Spleen (tissue), 11 donors: ENCODE data around the gene MPP3. TPM values are rescaled to one million over a fixed set of nuclear protein-coding genes. Genes with fewer than 3 reads are reported as not detected.
A peak's percentile ranks its signal among the peaks of the same experiment; 100 is the strongest.

ENCODE experiments used
- DNase-seq: peaks from one replicate; pipeline ENCODE4 v3.0.0-alpha.2; 2020
- H3K27ac ChIP-seq, 8 donors: fragments of 200-600 bp; sonication (generic) in 7 of 8; 1 replicate in 4 of 8; 2 replicates in 4 of 8; pipeline versions ENCODE4 v1.5.0 to v1.8.0; 2016 to 2021; ENCODE audit warnings: inconsistent platforms in 4 of 8, mild to moderate bottlenecking in 4 of 8, moderate library complexity in 1 of 8
- H3K27me3 ChIP-seq, 7 donors: fragments of 200-600 bp; sonication (generic) in 6 of 7; replicated peaks in 1 of 7; 1 replicate in 4 of 7; 2 replicates in 3 of 7; pipeline versions ENCODE4 v1.5.0 to v1.8.0; 2016 to 2021; ENCODE audit warnings: inconsistent platforms in 3 of 7, mild to moderate bottlenecking in 1 of 7
- H3K36me3 ChIP-seq, 6 donors: fragments of 200-600 bp; sonication (generic) in 5 of 6; 1 replicate in 4 of 6; 2 replicates in 2 of 6; pipeline versions ENCODE4 v1.5.0 to v1.8.0; 2016 to 2021; ENCODE audit warnings: inconsistent platforms in 2 of 6
- H3K4me1 ChIP-seq, 6 donors: fragments of 200-600 bp; sonication (generic) in 5 of 6; 1 replicate in 3 of 6; 2 replicates in 3 of 6; pipeline versions ENCODE4 v1.5.0 to v1.8.0; 2016 to 2021; ENCODE audit warnings: inconsistent platforms in 3 of 6
- H3K4me3 ChIP-seq, 8 donors: fragments of 200-600 bp; sonication (generic) in 7 of 8; 1 replicate in 4 of 8; 2 replicates in 4 of 8; pipeline versions ENCODE4 v1.5.0 to v1.8.0; 2016 to 2021; ENCODE audit warnings: inconsistent platforms in 4 of 8, mild to moderate bottlenecking in 4 of 8, moderate library complexity in 2 of 8
- H3K9me3 ChIP-seq, 8 donors: fragments of 200-600 bp; sonication (generic) in 7 of 8; 1 replicate in 4 of 8; 2 replicates in 4 of 8; pipeline versions ENCODE4 v1.5.0 to v1.8.0; 2016 to 2021; ENCODE audit warnings: inconsistent platforms in 4 of 8
- POLR2A ChIP-seq, 3 donors: fragments of 450-650 bp; IDR thresholded peaks; one replicate each; pipeline ENCODE4 v1.5.1; 2017; ENCODE audit warnings: antibody characterized with exemption in 3 of 3, mild to moderate bottlenecking in 1 of 3
- POLR2AphosphoS5 ChIP-seq, 3 donors: sonication (generic); formaldehyde crosslinking; IDR thresholded peaks; one replicate each; pipeline ENCODE4 v1.5.1; 2017; ENCODE audit warnings: antibody characterized with exemption in 3 of 3
- WGBS, 5 donors: extraction: QIAGEN DNeasy Blood & Tissue Kit in 3 of 5; methylation state at CpG; one replicate each; pipeline versions ENCODE4 v1.1.5 to v1.1.7; 2013 to 2018; 5-methylcytosine and 5-hydroxymethylcytosine counted together
- intact Hi-C: fragments of 100-400 bp; cut with DNase I; formaldehyde crosslinking; loops from one replicate; pipeline ENCODE4 v1.15.0; 2023; ENCODE audit warnings: low total_unique reads
- polyA plus RNA-seq, 3 donors: library from polyadenylated mRNA; stranded (reverse); fragments of 200-250 nt; gene quantifications; one replicate each; pipeline ENCODE4 v1.2.1, GENCODE V29; 2013
- total RNA-seq, 7 donors: library from RNA; depleted of rRNA in 3 of 7; stranded (reverse); fragments of >200 nt in 3 of 7; fragmentation: NEBNext Ultra II Directional in 4 of 7; extraction: Animal tissue kit (Norgen Biotek cat#: 25700) in 4 of 7; gene quantifications; one replicate each; pipeline versions ENCODE4 v1.1.0 to v1.2.1, GENCODE V29; 2016 to 2021
- TF ChIP-seq, protein P1 (sequence below), 11 experiments: fragments of 200-600 bp in 7 of 11; fragments of 450-650 bp in 4 of 11; sonication (generic) in 4 of 11; IDR thresholded peaks in 8 of 11; conservative IDR thresholded peaks in 3 of 11; 1 replicate in 7 of 11; 2 replicates in 4 of 11; pipeline versions ENCODE4 v1.4.0 to v1.8.0; 2016 to 2021; ENCODE audit warnings: antibody characterized with exemption in 11 of 11, inconsistent platforms in 4 of 11, mild to moderate bottlenecking in 1 of 11
- donor health status: healthy with polysubstance abuse.
- donor health status: DM: no; HTN: no; CAD: no; lungs with moderate emphysema.
- donor health status: DM: no; HTN: no; CAD: no.
- donor health status: Bipolar disorder and iron deficiency.
- donor health status: healthy.
- donor health status: DM: no; HTN: no; CAD: no.
- donor health status: DM: yes; HTN: yes; CAD: no.

Gene MPP3
- total and polyA plus RNA-seq, 10 donors, result 1.9 to 23.9 (median 7.1) TPM

DNA sequence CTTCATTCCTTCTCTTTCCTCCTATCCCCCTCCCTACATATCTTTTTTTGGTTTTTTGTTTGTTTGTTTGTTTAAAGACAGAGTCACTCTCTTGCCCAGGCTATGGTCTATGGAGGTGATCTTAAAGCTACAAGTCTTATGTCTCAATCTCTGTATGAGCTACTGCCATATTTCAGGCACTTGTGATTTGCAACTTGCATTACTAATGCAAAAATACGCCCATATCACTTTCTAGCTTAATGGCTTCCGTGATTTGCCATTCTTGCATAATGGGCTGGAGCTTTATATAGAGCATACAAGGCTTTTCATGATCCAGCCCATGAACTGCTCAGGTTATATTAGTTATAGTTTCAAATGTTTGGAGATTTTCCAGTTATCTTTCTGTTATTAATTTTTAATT lies 45.2 kb downstream of the MPP3 start:
- Histone ChIP-seq H3K27ac (no peak overlapping the region), H3K36me3 (no peaks in the 10 kb centered on the region), H3K4me1 (peaks cover 0 to 9% (median 2%) of the 10 kb centered on the region in 6 donors), H3K9me3 (peaks cover 0 to under 1% (median 0%) of the 10 kb centered on the region in 8 donors), H3K27me3 (peaks cover 0 to 14% (median 0%) of the 10 kb centered on the region in 7 donors), H3K4me3 (no peak overlapping the region)
- TF ChIP-seq POLR2A (IDR thresholded peaks at IDR 0.05) (no peak), POLR2AphosphoS5 (IDR thresholded peaks at IDR 0.05) (no peak)
- TF ChIP-seq, protein P1, sequence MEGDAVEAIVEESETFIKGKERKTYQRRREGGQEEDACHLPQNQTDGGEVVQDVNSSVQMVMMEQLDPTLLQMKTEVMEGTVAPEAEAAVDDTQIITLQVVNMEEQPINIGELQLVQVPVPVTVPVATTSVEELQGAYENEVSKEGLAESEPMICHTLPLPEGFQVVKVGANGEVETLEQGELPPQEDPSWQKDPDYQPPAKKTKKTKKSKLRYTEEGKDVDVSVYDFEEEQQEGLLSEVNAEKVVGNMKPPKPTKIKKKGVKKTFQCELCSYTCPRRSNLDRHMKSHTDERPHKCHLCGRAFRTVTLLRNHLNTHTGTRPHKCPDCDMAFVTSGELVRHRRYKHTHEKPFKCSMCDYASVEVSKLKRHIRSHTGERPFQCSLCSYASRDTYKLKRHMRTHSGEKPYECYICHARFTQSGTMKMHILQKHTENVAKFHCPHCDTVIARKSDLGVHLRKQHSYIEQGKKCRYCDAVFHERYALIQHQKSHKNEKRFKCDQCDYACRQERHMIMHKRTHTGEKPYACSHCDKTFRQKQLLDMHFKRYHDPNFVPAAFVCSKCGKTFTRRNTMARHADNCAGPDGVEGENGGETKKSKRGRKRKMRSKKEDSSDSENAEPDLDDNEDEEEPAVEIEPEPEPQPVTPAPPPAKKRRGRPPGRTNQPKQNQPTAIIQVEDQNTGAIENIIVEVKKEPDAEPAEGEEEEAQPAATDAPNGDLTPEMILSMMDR (IDR thresholded peaks at IDR 0.05 in 8 of 11, conservative IDR thresholded peaks at IDR 0.05 in 3 of 11), result no peak
- WGBS, 5 donors, result 66 to 87% (median 80%) methylated on average over 2 of the region's 2 CpGs
- intact Hi-C loops, result no loop called here
- no peak for DNase-seq

DNA sequence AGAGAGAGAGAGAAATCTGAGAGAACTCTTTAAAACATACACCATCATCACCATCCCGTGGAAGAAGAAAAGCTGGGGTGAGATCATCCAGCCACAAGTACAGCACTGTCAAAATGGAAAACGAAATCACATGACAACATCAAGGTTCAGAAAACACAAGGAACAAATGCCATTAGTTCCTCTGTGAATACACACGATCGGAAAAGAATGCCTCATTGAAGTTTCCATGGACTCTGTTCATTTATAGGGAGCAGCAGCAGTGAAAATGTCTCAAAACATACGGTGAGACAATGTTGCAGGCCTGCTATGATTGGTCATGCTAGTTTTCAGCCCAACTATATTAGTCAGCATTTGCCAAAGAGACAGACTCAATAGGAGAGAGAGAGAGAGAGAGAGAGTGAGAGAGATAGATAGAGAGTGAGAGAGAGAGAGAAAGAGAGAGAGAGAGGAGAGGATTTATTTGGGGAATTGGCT lies 48.3 kb downstream of the MPP3 start:
- TF ChIP-seq POLR2AphosphoS5 (IDR thresholded peaks at IDR 0.05) (no peak), POLR2A (IDR thresholded peaks at IDR 0.05) (no peak)
- TF ChIP-seq, protein P1 (IDR thresholded peaks at IDR 0.05 in 8 of 11, conservative IDR thresholded peaks at IDR 0.05 in 3 of 11), result no peak
- Histone ChIP-seq H3K27me3 (peaks cover 0 to 21% (median 0%) of the 10 kb centered on the region in 7 donors), H3K27ac (no peak overlapping the region), H3K9me3 (no peaks in the 10 kb centered on the region), H3K4me1 (peaks cover 0 to 23% (median 9%) of the 10 kb centered on the region in 6 donors), H3K4me3 (no peak overlapping the region), H3K36me3 (no peaks in the 10 kb centered on the region)
- WGBS, 5 donors, result 79 to 88% (median 86%) methylated on average over 5 of the region's 5 CpGs
- intact Hi-C loops, result no loop called here
- DNase-seq, result no peak

DNA sequence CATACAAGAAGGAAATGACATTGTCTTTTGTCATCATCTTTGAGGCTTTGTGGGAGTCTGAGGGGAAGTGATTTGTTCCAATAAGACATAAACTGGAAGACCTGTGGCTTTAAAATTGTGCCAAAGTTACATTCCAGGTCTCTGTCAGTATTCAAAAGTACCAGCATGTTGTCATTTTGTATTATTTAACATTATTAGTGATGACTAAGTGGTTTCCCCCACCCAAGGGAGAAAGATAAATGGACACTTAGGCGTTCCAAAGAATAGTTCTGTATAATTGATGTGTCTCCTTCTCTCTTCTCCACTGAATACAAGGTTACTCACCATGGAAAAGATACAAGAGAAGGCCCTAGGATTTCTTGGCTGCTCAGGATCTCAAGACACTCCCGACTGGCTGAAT lies 48.9 kb downstream of the MPP3 start:
- intact Hi-C loops, result no loop called here
- peaks cover 0 to 22% (median 0%) of the 10 kb centered on the region in 7 donors for H3K27me3 ChIP-seq
- no peak for DNase-seq
- H3K4me3 ChIP-seq, result no peak overlapping the region
- WGBS, 5 donors, result 75 to 88% (median 77%) methylated on average over 2 of the region's 2 CpGs
- no peak overlapping the region for H3K27ac ChIP-seq
- H3K36me3 ChIP-seq, result no peaks in the 10 kb centered on the region
- H3K9me3 ChIP-seq, result no peaks in the 10 kb centered on the region
- no peak for TF ChIP-seq POLR2AphosphoS5 (IDR thresholded peaks at IDR 0.05)
- no peak for TF ChIP-seq POLR2A (IDR thresholded peaks at IDR 0.05)
- TF ChIP-seq, protein P1 (IDR thresholded peaks at IDR 0.05 in 8 of 11, conservative IDR thresholded peaks at IDR 0.05 in 3 of 11), result no peak
- peaks cover 4 to 29% (median 15%) of the 10 kb centered on the region in 6 donors for H3K4me1 ChIP-seq

DNA sequence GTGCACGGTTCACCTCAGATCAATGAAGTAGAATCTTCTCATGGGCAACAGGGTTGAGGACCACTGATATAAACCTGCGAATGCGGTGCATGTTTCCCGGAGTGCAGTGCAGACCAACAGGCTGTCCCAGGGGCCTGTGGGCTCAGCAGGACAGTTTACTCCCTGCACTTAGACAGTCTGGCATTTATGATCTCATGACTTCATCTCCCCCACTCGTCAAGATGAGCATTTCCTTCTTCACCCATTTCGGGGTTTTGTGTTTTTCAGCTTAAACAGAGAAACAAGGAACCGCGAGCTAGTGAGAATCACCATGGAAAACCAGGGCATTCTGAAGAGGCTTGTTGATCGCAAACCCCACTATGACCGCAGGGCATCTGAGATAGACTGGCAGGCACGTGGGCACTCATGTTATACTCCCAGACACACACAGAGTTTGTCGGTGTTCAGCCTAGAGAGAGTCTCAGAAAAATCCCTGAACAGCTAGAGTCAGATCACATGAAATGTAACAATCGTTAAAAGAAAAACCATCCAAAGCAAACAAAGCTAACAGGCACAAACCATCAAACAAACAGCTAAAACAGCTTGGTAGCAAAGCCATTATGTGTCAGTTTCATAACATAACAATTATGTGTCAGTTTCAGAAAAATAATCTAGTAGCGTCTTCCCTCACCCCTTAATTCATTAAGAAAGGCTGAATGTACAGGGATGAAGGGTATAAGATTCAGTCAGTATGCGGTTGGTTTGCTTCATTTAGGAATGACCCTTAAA lies 49.8 kb downstream of the MPP3 start:
- intact Hi-C loops, result no loop called here
- 70 to 80% (median 78%) methylated on average over 15 of the region's 15 CpGs for WGBS, 5 donors
- Histone ChIP-seq H3K27ac (peak overlapping the region in 1 of 8 donors; percentile 14), H3K4me3 (no peak overlapping the region), H3K4me1 (peaks cover 4 to 32% (median 16%) of the 10 kb centered on the region in 6 donors), H3K36me3 (no peaks in the 10 kb centered on the region), H3K9me3 (no peaks in the 10 kb centered on the region), H3K27me3 (peaks cover 0 to 22% (median 0%) of the 10 kb centered on the region in 7 donors)
- TF ChIP-seq POLR2AphosphoS5 (IDR thresholded peaks at IDR 0.05), result no peak
- TF ChIP-seq, protein P1 (IDR thresholded peaks at IDR 0.05 in 8 of 11, conservative IDR thresholded peaks at IDR 0.05 in 3 of 11), result no peak
- no peak for TF ChIP-seq POLR2A (IDR thresholded peaks at IDR 0.05)
- DNase-seq, result no peak
